ENCODE measurements around the gene AGAP1.
"Not testable (repeated sequence)": the region's sequence is repeated elsewhere in the genome, so short reads cannot be mapped to it uniquely, and the experiment has no call there.

GRCh38 chr2:236141616-236142015 lies 647.8 kb downstream of the AGAP1 start:
- not testable (repeated sequence) for TF ChIP-seq CTCF (IDR thresholded peaks at IDR 0.05; ENCODE audit: low read depth, low read length, poor library complexity, severe bottlenecking); EZH2phosphoT487 (IDR thresholded peaks at IDR 0.05; ENCODE audit: borderline replicate concordance, low read length)

Data from DOHH2 (cell line).